ENCODE results near the gene LRRC32. TPM values are rescaled to one million over a fixed set of nuclear protein-coding genes. Genes with fewer than 3 reads are reported as not detected.

Gene LRRC32
- total and polyA plus RNA-seq, 2 of the 4 experiments (the other 2 are of a cell fraction): 5.2 to 13.7 TPM

- Histone ChIP-seq H3K27ac (ENCODE audit: insufficient read depth, low read length) (no peak overlapping the region), H2AK9ac (replicated peaks; ENCODE audit: low read depth, low read length, poor library complexity) (no peak overlapping the region), H4K5ac (ENCODE audit: low read depth, low read length) (no peak overlapping the region), H3K4me1 (ENCODE audit: control insufficient read depth, insufficient read depth, low read length) (peaks cover 11% of the 10 kb centered on the region; the same call in 1 of the 2 replicates), H2BK20ac (ENCODE audit: low read depth, low read length) (no peak overlapping the region), H3K4me2 (ENCODE audit: low read depth, low read length) (no peak overlapping the region), H3K18ac (ENCODE audit: low read depth, low read length) (no peak overlapping the region), H2BK120ac (ENCODE audit: low read depth, low read length) (no peak overlapping the region), H3K4ac (ENCODE audit: low read depth, low read length) (no peak overlapping the region), H4K20me1 (ENCODE audit: insufficient read depth, low read length) (no peaks in the 10 kb centered on the region), H3K9ac (ENCODE audit: low read depth, low read length) (no peak overlapping the region), H2BK5ac (ENCODE audit: low read depth, low read length, poor library complexity, severe bottlenecking) (no peak overlapping the region), H2BK15ac (ENCODE audit: low read depth, low read length) (no peak overlapping the region), H3K14ac (replicated peaks; ENCODE audit: low read depth, low read length) (no peak overlapping the region), H4K8ac (ENCODE audit: low read depth in 2 of 2, low read length in 2 of 2) (no peak overlapping the region), H3K36me3 (ENCODE audit: control insufficient read depth, insufficient read depth, low read length) (peaks cover 11% of the 10 kb centered on the region; the same call in 1 of the 2 replicates), H3K56ac (ENCODE audit: extremely low read depth, insufficient read depth, low read length) (no peak overlapping the region), H2AK5ac (ENCODE audit: low read depth, low read length) (0 out of 2 replicates have a peak overlapping the region, but pooled peaks have one; percentile 7), H2AFZ (replicated peaks; ENCODE audit: low read length, poor library complexity) (no peak overlapping the region), H3K4me3 (ENCODE audit: insufficient read depth, low read depth, low read length) (no peak overlapping the region), H3K9me1 (ENCODE audit: insufficient read depth, low read length) (peaks cover 6% of the 10 kb centered on the region; the same call in 1 of the 2 replicates), H4K91ac (ENCODE audit: insufficient read depth, low read depth, low read length) (no peak overlapping the region), H3K79me1 (ENCODE audit: low read depth in 1 of 2, low read length in 2 of 2) (no peaks in the 10 kb centered on the region), H3K9me3 (ENCODE audit: control insufficient read depth, insufficient read depth, low read length) (no peaks in the 10 kb centered on the region), H3K23ac (ENCODE audit: low read depth, low read length) (no peak overlapping the region), H3K27me3 (ENCODE audit: control insufficient read depth, insufficient read depth, low read length) (no peaks in the 10 kb centered on the region)
- intact Hi-C loops (cut with micrococcal nuclease) (no loop called here), in situ Hi-C loops (cut with MboI; ENCODE audit: low sequenced_read_pairs) (no loop called here), dilution Hi-C loops (cut with HindIII; ENCODE audit: low sequenced_read_pairs, unreplicated experiment) (no loop called here)
- ATAC-seq (ENCODE audit: low read depth) (no peak), DNase-seq (no peak)
- 89% methylated on average over 23 of the region's 34 CpGs; no CpG with 5 or more reads in 1 of the 2 experiments for WGBS, 2 experiments (ENCODE audit: extremely low coverage in 2 of 2, insufficient read length in 1 of 2)
- CTCF ChIA-PET: no interaction called here
- BruUV-seq (replicated peaks): no TSS peak
- POLR2A ChIA-PET (ENCODE audit: unreplicated experiment): interaction anchor here (0.6 kb wide), 1 partner anchor 12 kb away, joined by 3 read pairs; no protein-coding TSS in a partner anchor
- TF ChIP-seq RCOR1 (IDR thresholded peaks at IDR 0.05; ENCODE audit: insufficient replicate concordance, low read length) (no peak), RFX5 (IDR thresholded peaks at IDR 0.05; ENCODE audit: low read depth, low read length) (no peak), MAZ (IDR thresholded peaks at IDR 0.05; ENCODE audit: borderline replicate concordance, low read depth, low read length) (no peak), NFE2L2 (IDR thresholded peaks at IDR 0.05; ENCODE audit: low read depth, low read length) (no peak), MAFK (IDR thresholded peaks at IDR 0.05; ENCODE audit: low read depth, low read length) (no peak), SMC3 (IDR thresholded peaks at IDR 0.05; ENCODE audit: low read depth, low read length) (no peak), CHD1 (IDR thresholded peaks at IDR 0.05; ENCODE audit: low read depth, low read length) (no peak), BHLHE40 (IDR thresholded peaks at IDR 0.05; ENCODE audit: low read depth, low read length) (no peak), ELK1 (IDR thresholded peaks at IDR 0.05; ENCODE audit: borderline replicate concordance, low read depth, low read length) (no peak), RAD21 (IDR thresholded peaks at IDR 0.05; ENCODE audit: low read length) (no peak), FOS (IDR thresholded peaks at IDR 0.05; ENCODE audit: low read depth, low read length) (no peak), CEBPB (IDR thresholded peaks at IDR 0.05; ENCODE audit: low read depth, low read length) (no peak), POLR2A (IDR thresholded peaks at IDR 0.05; ENCODE audit: low read depth, low read length) (no peak)
- TF ChIP-seq, protein P1, sequence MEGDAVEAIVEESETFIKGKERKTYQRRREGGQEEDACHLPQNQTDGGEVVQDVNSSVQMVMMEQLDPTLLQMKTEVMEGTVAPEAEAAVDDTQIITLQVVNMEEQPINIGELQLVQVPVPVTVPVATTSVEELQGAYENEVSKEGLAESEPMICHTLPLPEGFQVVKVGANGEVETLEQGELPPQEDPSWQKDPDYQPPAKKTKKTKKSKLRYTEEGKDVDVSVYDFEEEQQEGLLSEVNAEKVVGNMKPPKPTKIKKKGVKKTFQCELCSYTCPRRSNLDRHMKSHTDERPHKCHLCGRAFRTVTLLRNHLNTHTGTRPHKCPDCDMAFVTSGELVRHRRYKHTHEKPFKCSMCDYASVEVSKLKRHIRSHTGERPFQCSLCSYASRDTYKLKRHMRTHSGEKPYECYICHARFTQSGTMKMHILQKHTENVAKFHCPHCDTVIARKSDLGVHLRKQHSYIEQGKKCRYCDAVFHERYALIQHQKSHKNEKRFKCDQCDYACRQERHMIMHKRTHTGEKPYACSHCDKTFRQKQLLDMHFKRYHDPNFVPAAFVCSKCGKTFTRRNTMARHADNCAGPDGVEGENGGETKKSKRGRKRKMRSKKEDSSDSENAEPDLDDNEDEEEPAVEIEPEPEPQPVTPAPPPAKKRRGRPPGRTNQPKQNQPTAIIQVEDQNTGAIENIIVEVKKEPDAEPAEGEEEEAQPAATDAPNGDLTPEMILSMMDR (conservative IDR thresholded peaks at IDR 0.05; ENCODE audit: low read depth, low read length): no peak
- TF ChIP-seq, protein P2, sequence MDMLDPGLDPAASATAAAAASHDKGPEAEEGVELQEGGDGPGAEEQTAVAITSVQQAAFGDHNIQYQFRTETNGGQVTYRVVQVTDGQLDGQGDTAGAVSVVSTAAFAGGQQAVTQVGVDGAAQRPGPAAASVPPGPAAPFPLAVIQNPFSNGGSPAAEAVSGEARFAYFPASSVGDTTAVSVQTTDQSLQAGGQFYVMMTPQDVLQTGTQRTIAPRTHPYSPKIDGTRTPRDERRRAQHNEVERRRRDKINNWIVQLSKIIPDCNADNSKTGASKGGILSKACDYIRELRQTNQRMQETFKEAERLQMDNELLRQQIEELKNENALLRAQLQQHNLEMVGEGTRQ (IDR thresholded peaks at IDR 0.05; ENCODE audit: low read depth, low read length): no peak
Measured at GRCh38 chr11:76660533-76661305, 9.8 kb downstream of the LRRC32 start.

Data from IMR-90 (cell line).